HepG2 (cell line): ENCODE data around the gene PTPN13. TPM values are rescaled to one million over a fixed set of nuclear protein-coding genes. Genes with fewer than 3 reads are reported as not detected.

Experiments used
- ATAC-seq: fragments of 200-7000 bp; cut with Tn5 transposase; 3 replicates; pipeline ENCODE4 v1.9.1; 2020; ENCODE audit warnings: mild to moderate bottlenecking, moderate library complexity
- BruUV-seq: library from RNA; stranded (reverse); fragments of 400-500 nt; replicated peaks from 2 replicates; lab custom pipeline; 2021; lab: Mats Ljungman, UMichigan
- CTCF ChIA-PET: fragments of 300-600 bp; formaldehyde crosslinking; extraction: SDS; loops from one replicate; lab custom pipeline; 2021; ENCODE audit warnings: low total read pairs, inconsistent platforms, low intra/inter-chr PET ratio; lab: Yijun Ruan, JAX
- POLR2A ChIA-PET: fragments of 350-600 bp; sonication (Branson Sonifier 250); formaldehyde crosslinking; loops from one replicate; lab custom pipeline; 2020; ENCODE audit warnings: antibody characterized with exemption, inconsistent platforms; lab: Yijun Ruan, JAX
- DNase-seq: peaks from one replicate; pipeline ENCODE4 v3.0.0-alpha.2; 2015; ENCODE audit warnings: low spot score
- FAIRE-seq: peaks from 3 replicates; lab custom pipeline; 2011; peaks lifted over from hg19 to GRCh38; lab: Jason Lieb, UNC
- H2AFZ ChIP-seq: one replicate; pipeline ENCODE4 v1.6.1; 2011; ENCODE audit warnings: low read length, inconsistent platforms
- H3K27ac ChIP-seq: fragments of 300-600 bp; 3 replicates; pipeline ENCODE4 v1.8.0; 2011; ENCODE audit warnings: mixed run types, mild to moderate bottlenecking, mixed read lengths, low read length, inconsistent platforms; ENCODE audit not compliant: insufficient read depth; ENCODE audit errors: extremely low read length
- H3K27me3 ChIP-seq, 2 experiments: fragments of 200-600 bp in 1 of 2; 2 replicates in 1 of 2; 3 replicates in 1 of 2; pipeline versions ENCODE4 v1.6.0 to v1.8.0; 2011; ENCODE audit warnings: low read length in 2 of 2, mild to moderate bottlenecking in 2 of 2, moderate library complexity in 2 of 2, inconsistent platforms in 1 of 2; ENCODE audit not compliant: insufficient read depth in 2 of 2, control insufficient read depth in 1 of 2
- H3K36me3 ChIP-seq, 2 experiments: fragments of 200-600 bp in 1 of 2; replicated peaks in 1 of 2; 2 replicates in 1 of 2; 3 replicates in 1 of 2; pipeline versions ENCODE4 v1.5.1 to v1.8.0; 2011; ENCODE audit warnings: low read length in 2 of 2, inconsistent platforms in 1 of 2; ENCODE audit not compliant: insufficient read depth in 2 of 2, control insufficient read depth in 1 of 2
- H3K4me1 ChIP-seq: 2 replicates; pipeline ENCODE4 v1.5.1; 2012; ENCODE audit warnings: low read length, inconsistent platforms; ENCODE audit not compliant: insufficient read depth
- H3K4me2 ChIP-seq: 2 replicates; pipeline ENCODE4 v1.6.0; 2011; ENCODE audit warnings: low read depth, low read length, inconsistent platforms
- H3K4me3 ChIP-seq, 3 experiments: fragments of 200-600 bp in 1 of 3; sonication (generic), shearing (Covaris generic) in 1 of 3; replicated peaks in 1 of 3; 2 replicates each; pipeline ENCODE4 v1.5.1; 2011 to 2016; ENCODE audit warnings: low read length in 3 of 3, inconsistent platforms in 2 of 3, low read depth in 2 of 3, mild to moderate bottlenecking in 2 of 3, control low read depth in 1 of 3, mixed read lengths in 1 of 3; ENCODE audit not compliant: insufficient read depth in 1 of 3
- H3K79me2 ChIP-seq: one replicate; pipeline ENCODE4 v1.6.1; 2011; ENCODE audit warnings: low read length, inconsistent platforms; ENCODE audit not compliant: insufficient read depth
- H3K9ac ChIP-seq: 2 replicates; pipeline ENCODE4 v1.6.0; 2011; ENCODE audit warnings: mild to moderate bottlenecking, low read depth, low read length, inconsistent platforms; ENCODE audit not compliant: insufficient read depth
- H3K9me3 ChIP-seq: 2 replicates; pipeline ENCODE4 v1.5.1; 2012; ENCODE audit warnings: mild to moderate bottlenecking, low read length
- H4K20me1 ChIP-seq: 2 replicates; pipeline ENCODE4 v1.6.0; 2011; ENCODE audit warnings: inconsistent platforms, mild to moderate bottlenecking, low read length, moderate library complexity; ENCODE audit not compliant: insufficient read depth
- ATM ChIP-seq: fragments of 450-650 bp; IDR thresholded peaks from 2 replicates; pipeline ENCODE4 v1.7.1; 2017; ENCODE audit warnings: mild to moderate bottlenecking, borderline replicate concordance
- CHCHD3 ChIP-seq: sonication (generic); formaldehyde crosslinking; IDR thresholded peaks from 2 replicates; pipeline ENCODE4 v1.8.0; 2022; ENCODE audit warnings: mild to moderate bottlenecking, missing genetic modification reagents, moderate library complexity
- DNMT1 ChIP-seq: sonication (generic); formaldehyde crosslinking; IDR thresholded peaks from 2 replicates; pipeline ENCODE4 v1.5.1; 2020; ENCODE audit warnings: mild to moderate bottlenecking, missing genetic modification reagents
- EZH2 ChIP-seq: conservative IDR thresholded peaks from 2 replicates; pipeline ENCODE4 v1.6.1; 2012; ENCODE audit warnings: mild to moderate bottlenecking, low read depth, low read length, moderate library complexity
- HDAC2 ChIP-seq: sonication (generic); formaldehyde crosslinking; IDR thresholded peaks from 2 replicates; pipeline ENCODE4 v1.4.0; 2020; ENCODE audit warnings: missing genetic modification reagents
- HES4 ChIP-seq: sonication (generic); formaldehyde crosslinking; IDR thresholded peaks from 2 replicates; pipeline ENCODE4 v1.9.0; 2021; ENCODE audit warnings: mild to moderate bottlenecking, missing genetic modification reagents, borderline replicate concordance
- RFX3 ChIP-seq: IDR thresholded peaks from 2 replicates; pipeline ENCODE4 v1.6.1; 2016; ENCODE audit warnings: missing biosample characterization, missing genetic modification reagents
- SMARCE1 ChIP-seq: fragments of 450-650 bp; IDR thresholded peaks from 2 replicates; pipeline ENCODE4 v1.6.1; 2017; ENCODE audit warnings: borderline replicate concordance
- YEATS2 ChIP-seq: sonication (generic); formaldehyde crosslinking; IDR thresholded peaks from 2 replicates; pipeline ENCODE4 v1.4.0; 2020; ENCODE audit warnings: missing genetic modification reagents, borderline replicate concordance
- ZNF430 ChIP-seq: sonication (generic); formaldehyde crosslinking; IDR thresholded peaks from 2 replicates; pipeline ENCODE4 v1.9.0; 2021; ENCODE audit warnings: mild to moderate bottlenecking, missing genetic modification reagents
- ZNF816 ChIP-seq: sonication (generic); formaldehyde crosslinking; IDR thresholded peaks from 2 replicates; pipeline ENCODE4 v1.8.0; 2022; ENCODE audit warnings: missing genetic modification reagents, mild to moderate bottlenecking, borderline replicate concordance
- WGBS: methylation state at CpG from one replicate; pipeline ENCODE4 v1.1.6; 2017; ENCODE audit warnings: low lambda C conversion rate; 5-methylcytosine and 5-hydroxymethylcytosine counted together
- in situ Hi-C: cut with HindIII; loops from 2 replicates; pipeline ENCODE4 v1.10.0; 2017; ENCODE audit warnings: low pct_unique_long_range_greater_than_20kb; ENCODE audit not compliant: extremely low pct_ligation_motif_present
- intact Hi-C: fragments of 100-400 bp; cut with micrococcal nuclease; formaldehyde crosslinking; loops from one replicate; pipeline ENCODE4 v1.10.0; 2022; ENCODE audit not compliant: unreplicated experiment
- polyA plus RNA-seq, 8 experiments: library from polyadenylated mRNA; depleted of rRNA in 3 of 8; stranded (reverse) in 7 of 8; unstranded in 1 of 8; fragments of >200 nt; fragmentation: Illumina TruSeq in 4 of 8; extraction: Trizol in 4 of 8; gene quantifications; 2 replicates each; pipeline versions ENCODE4 v1.2.1 to v1.2.3, GENCODE V29; 2011 to 2016; ENCODE audit warnings: low read depth in 4 of 8, missing spikeins in 1 of 8, mixed read lengths in 1 of 8; ENCODE audit not compliant: insufficient read depth in 1 of 8
- total RNA-seq, 5 experiments: library from RNA; depleted of rRNA; stranded (reverse); fragments of >200 nt; fragmentation: Illumina TruSeq; extraction: Trizol; gene quantifications; 2 replicates each; pipeline ENCODE4 v1.2.3, GENCODE V29; 2016; ENCODE audit warnings: low read depth in 1 of 5

PTPN13 gene
- total and polyA plus RNA-seq, 2 of the 13 experiments (the other 11 are each of a cell fraction or from before 2014, with no cell fraction given), result not detected

DNA sequence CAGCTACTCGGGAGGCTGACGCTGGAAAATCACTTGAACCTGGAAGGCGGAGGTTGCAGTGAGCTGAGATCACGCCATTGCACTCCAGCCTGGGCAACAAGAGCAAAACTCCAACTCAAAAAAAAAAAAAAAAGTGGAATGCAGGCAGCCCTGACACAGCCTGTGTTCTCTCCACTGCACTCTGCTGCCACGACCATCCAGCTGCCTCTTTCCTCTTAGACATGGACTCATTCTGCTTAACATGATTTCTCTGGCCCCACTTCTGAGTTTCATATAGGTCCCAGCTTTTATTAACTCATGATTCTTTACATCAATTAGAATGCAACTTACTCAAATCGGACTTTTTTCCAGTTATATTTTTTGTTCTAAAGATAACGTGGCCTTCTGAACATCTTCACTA is 225.4 kb downstream of the PTPN13 start (continued):
- no peak for TF ChIP-seq HDAC2
- TF ChIP-seq DNMT1 (CRISPR knock-in tag), result no peak

- DNase-seq (no peak), FAIRE-seq (no peak), ATAC-seq (no peak)
- Histone ChIP-seq H2AFZ (no peak overlapping the region), H3K4me1 (peaks cover 7% of the 10 kb centered on the region; the same call in 1 of the 2 replicates), H4K20me1 (no peaks in the 10 kb centered on the region), H3K9ac (no peak overlapping the region), H3K36me3 (no peaks in the 10 kb centered on the region), H3K4me3 (no peak overlapping the region), H3K27me3 (no peaks in the 10 kb centered on the region), H3K4me2 (no peak overlapping the region), H3K79me2 (no peaks in the 10 kb centered on the region), H3K9me3 (no peaks in the 10 kb centered on the region), H3K27ac (no peak overlapping the region)
- intact Hi-C loops (no loop called here), in situ Hi-C loops (no loop called here)
- POLR2A ChIA-PET, result no interaction called here
- TF ChIP-seq YEATS2 (CRISPR knock-in tag) (no peak), ZNF816 (CRISPR knock-in tag) (no peak), EZH2 (no peak), RFX3 (no peak), ZNF430 (CRISPR knock-in tag) (no peak), CHCHD3 (no peak), SMARCE1 (no peak), ATM (no peak), HES4 (CRISPR knock-in tag) (no peak)
- WGBS, result 0% methylated on average over 1 of the region's 1 CpG
- CTCF ChIA-PET, result no interaction called here
- no TSS peak for BruUV-seq
Measured at GRCh38 chr4:86821151-86821550, 227.0 kb downstream of the PTPN13 start.
